ENCODE measurements around the gene SYT1.

- no peak for TF ChIP-seq POLR2A (IDR thresholded peaks at IDR 0.05)
- TF ChIP-seq CTCF (IDR thresholded peaks at IDR 0.05) = no peak
- no peak for TF ChIP-seq POLR2AphosphoS5 (IDR thresholded peaks at IDR 0.05)
Observed at GRCh38 chr12:79426121-79426520, 561.5 kb downstream of the SYT1 start.

Data from upper lobe of left lung (tissue), 4 donors.